Activated naive CD4-positive, alpha-beta T cell treated with anti-CD3 and anti-CD28 coated beads for 36 hours (primary cell): ENCODE data around the gene CCNF. TPM values are rescaled to one million over a fixed set of nuclear protein-coding genes. Genes with fewer than 3 reads are reported as not detected.

Experiments used
- CTCF ChIA-PET: fragments of 350-600 bp; sonication (Branson Sonifier 250); formaldehyde crosslinking; loops from one replicate; lab custom pipeline; 2021; ENCODE audit warnings: antibody characterized with exemption; lab: Charles Lee
- DNase-seq: peaks from one replicate; pipeline ENCODE4 v3.0.0-alpha.2; 2020
- H3K27ac Mint-ChIP-seq: one replicate; pipeline ENCODE4 v1.8.0; 2021; ENCODE audit warnings: mild to moderate bottlenecking, mixed read lengths
- H3K27me3 Mint-ChIP-seq: one replicate; pipeline ENCODE4 v1.8.0; 2021; ENCODE audit warnings: low read depth, mixed read lengths
- H3K36me3 Mint-ChIP-seq: one replicate; pipeline ENCODE4 v1.8.0; 2021; ENCODE audit warnings: low read depth, mixed read lengths
- H3K4me1 Mint-ChIP-seq: one replicate; pipeline ENCODE4 v1.8.0; 2021; ENCODE audit warnings: low read depth, mixed read lengths
- H3K4me3 Mint-ChIP-seq: one replicate; pipeline ENCODE4 v1.8.0; 2021; ENCODE audit warnings: mild to moderate bottlenecking, moderate library complexity, mixed read lengths
- H3K9me3 Mint-ChIP-seq: one replicate; pipeline ENCODE4 v1.8.0; 2021; ENCODE audit warnings: mixed read lengths
- intact Hi-C: fragments of 100-400 bp; cut with micrococcal nuclease; formaldehyde crosslinking; loops from one replicate; pipeline ENCODE4 v1.15.1; 2023
- total RNA-seq, 2 experiments: library from RNA; stranded (reverse); gene quantifications; one replicate each; pipeline ENCODE4 v1.2.3, GENCODE V29; 2021

Gene CCNF
- total RNA-seq, 2 experiments from 2014 or later: 73.5 to 74.5 TPM

GRCh38 chr16:2450975-2451381, 21.7 kb downstream of the CCNF start:
- DNase-seq: no peak
- H3K4me1 Mint-ChIP-seq: no peaks in the 10 kb centered on the region
- intact Hi-C loops: no loop called here
- CTCF ChIA-PET: no interaction called here
- H3K9me3 Mint-ChIP-seq: no peaks in the 10 kb centered on the region
- H3K27ac Mint-ChIP-seq: no peak overlapping the region
- H3K36me3 Mint-ChIP-seq: peaks cover 39% of the 10 kb centered on the region
- no peak overlapping the region for H3K4me3 Mint-ChIP-seq
- no peaks in the 10 kb centered on the region for H3K27me3 Mint-ChIP-seq

- Mint-ChIP-seq H3K36me3 (peaks cover 35% of the 10 kb centered on the region), H3K4me1 (no peaks in the 10 kb centered on the region), H3K9me3 (no peaks in the 10 kb centered on the region), H3K4me3 (no peak overlapping the region), H3K27me3 (no peaks in the 10 kb centered on the region), H3K27ac (no peak overlapping the region)
- intact Hi-C loops: no loop called here
- CTCF ChIA-PET: no interaction called here
- no peak for DNase-seq
Observed at GRCh38 chr16:2451851-2452320, 22.6 kb downstream of the CCNF start.

- intact Hi-C loops: no loop called here
- Mint-ChIP-seq H3K4me1 (no peaks in the 10 kb centered on the region), H3K9me3 (no peaks in the 10 kb centered on the region), H3K36me3 (peaks cover 37% of the 10 kb centered on the region), H3K4me3 (no peak overlapping the region), H3K27me3 (no peaks in the 10 kb centered on the region), H3K27ac (no peak overlapping the region)
- DNase-seq: no peak
- CTCF ChIA-PET: no interaction called here
Observed at GRCh38 chr16:2452650-2453049, 23.4 kb downstream of the CCNF start.

GRCh38 chr16:2455081-2455845, 26.0 kb downstream of the CCNF start:
- CTCF ChIA-PET: no interaction called here
- no peak overlapping the region for H3K4me3 Mint-ChIP-seq
- H3K4me1 Mint-ChIP-seq: peaks cover 5% of the 10 kb centered on the region
- intact Hi-C loops: no loop called here
- no peaks in the 10 kb centered on the region for H3K9me3 Mint-ChIP-seq
- no peaks in the 10 kb centered on the region for H3K27me3 Mint-ChIP-seq
- peak; percentile 3 for DNase-seq
- peak overlapping the region; percentile 36 for H3K27ac Mint-ChIP-seq
- H3K36me3 Mint-ChIP-seq: peaks cover 36% of the 10 kb centered on the region

- Mint-ChIP-seq H3K4me1 (peaks cover 11% of the 10 kb centered on the region), H3K4me3 (no peak overlapping the region), H3K9me3 (no peaks in the 10 kb centered on the region), H3K27ac (no peak overlapping the region), H3K27me3 (no peaks in the 10 kb centered on the region), H3K36me3 (peaks cover 30% of the 10 kb centered on the region)
- intact Hi-C loops: no loop called here
- CTCF ChIA-PET: interaction anchor here (1.5 kb wide), 1 partner anchor 16 kb away, joined by 4 read pairs; no protein-coding TSS in a partner anchor
- DNase-seq: no peak
Observed at GRCh38 chr16:2456551-2457153, 27.4 kb downstream of the CCNF start.

- intact Hi-C loops: no loop called here
- Mint-ChIP-seq H3K9me3 (no peaks in the 10 kb centered on the region), H3K4me3 (no peak overlapping the region), H3K36me3 (peaks cover 30% of the 10 kb centered on the region), H3K27me3 (no peaks in the 10 kb centered on the region), H3K4me1 (peaks cover 11% of the 10 kb centered on the region), H3K27ac (no peak overlapping the region)
- DNase-seq: no peak
- CTCF ChIA-PET: interaction anchor here (1.5 kb wide), 1 partner anchor 16 kb away, joined by 4 read pairs; no protein-coding TSS in a partner anchor
Observed at GRCh38 chr16:2457267-2457666, 28.0 kb downstream of the CCNF start.

- no peak for DNase-seq
- CTCF ChIA-PET: interaction anchor here (1.5 kb wide), 1 partner anchor 17 kb away, joined by 4 read pairs; no protein-coding TSS in a partner anchor
- Mint-ChIP-seq H3K4me3 (no peak overlapping the region), H3K36me3 (peaks cover 25% of the 10 kb centered on the region), H3K9me3 (no peaks in the 10 kb centered on the region), H3K27me3 (no peaks in the 10 kb centered on the region), H3K27ac (no peak overlapping the region), H3K4me1 (peaks cover 11% of the 10 kb centered on the region)
- intact Hi-C loops: no loop called here
Observed at GRCh38 chr16:2457946-2458345, 28.7 kb downstream of the CCNF start.

GRCh38 chr16:2458887-2459646, 29.8 kb downstream of the CCNF start:
- DNase-seq: no peak
- CTCF ChIA-PET: interaction anchor here (0.9 kb wide), 1 partner anchor 19 kb away, joined by 3 read pairs; no protein-coding TSS in a partner anchor
- H3K4me3 Mint-ChIP-seq: peak overlapping the region; percentile 74
- intact Hi-C loops: no loop called here
- no peaks in the 10 kb centered on the region for H3K9me3 Mint-ChIP-seq
- H3K27me3 Mint-ChIP-seq: no peaks in the 10 kb centered on the region
- peaks cover 16% of the 10 kb centered on the region for H3K36me3 Mint-ChIP-seq
- H3K4me1 Mint-ChIP-seq: peaks cover 11% of the 10 kb centered on the region
- peak overlapping the region; percentile 64 for H3K27ac Mint-ChIP-seq

- Mint-ChIP-seq H3K27me3 (no peaks in the 10 kb centered on the region), H3K27ac (peak within 1 kb of the TSS; percentile 64), H3K4me1 (peaks cover 11% of the 10 kb centered on the region), H3K9me3 (no peaks in the 10 kb centered on the region), H3K4me3 (peak within 1 kb of the TSS; percentile 74), H3K36me3 (peaks cover 14% of the 10 kb centered on the region)
- intact Hi-C loops: loop anchor here (1.0 kb wide), 1 partner anchor 14 kb away; no protein-coding TSS in a partner anchor
- CTCF ChIA-PET: no interaction called here
- peak; percentile 99 for DNase-seq
Observed at GRCh38 chr16:2459647-2460390, 30.6 kb downstream of the CCNF start, which contains the start of gene TEDC2. Gene TEDC2 (plus strand): TSS chr16:2460109. CDS start chr16:2460145, 36 bp downstream.

- Mint-ChIP-seq H3K27ac (no peak overlapping the region), H3K4me1 (peaks cover 11% of the 10 kb centered on the region), H3K4me3 (peak overlapping the region; percentile 63), H3K27me3 (no peaks in the 10 kb centered on the region), H3K9me3 (no peaks in the 10 kb centered on the region), H3K36me3 (peaks cover 12% of the 10 kb centered on the region)
- intact Hi-C loops: loop anchor here (1.0 kb wide), 1 partner anchor 14 kb away; no protein-coding TSS in a partner anchor
- DNase-seq: no peak
- CTCF ChIA-PET: no interaction called here
Observed at GRCh38 chr16:2460391-2460713, 31.1 kb downstream of the CCNF start.

- CTCF ChIA-PET: no interaction called here
Observed at GRCh38 chr16:2460916-2461315, 31.7 kb downstream of the CCNF start.

More at GRCh38 chr16:2460916-2461315, 31.7 kb downstream of the CCNF start:
- Mint-ChIP-seq H3K27ac (no peak overlapping the region), H3K4me1 (peaks cover 11% of the 10 kb centered on the region), H3K9me3 (no peaks in the 10 kb centered on the region), H3K36me3 (peaks cover 12% of the 10 kb centered on the region), H3K4me3 (peak overlapping the region; percentile 63), H3K27me3 (no peaks in the 10 kb centered on the region)
- intact Hi-C loops: loop anchor here (1.0 kb wide), 1 partner anchor 13 kb away; no protein-coding TSS in a partner anchor
- no peak for DNase-seq
